Measurements from ENCODE around the gene SLC37A2. TPM values are rescaled to one million over a fixed set of nuclear protein-coding genes. Genes with fewer than 3 reads are reported as not detected.

The SLC37A2 gene
- total RNA-seq, 2 donors from 2014 or later, result 10.2 to 13.3 TPM

GRCh38 chr11:125070699-125071254, 7.7 kb downstream of the SLC37A2 start:
- H3K4me1 ChIP-seq (replicated peaks), result no peaks in the 10 kb centered on the region
- no peaks in the 10 kb centered on the region for H3K9me3 ChIP-seq
- no peak overlapping the region for H3K27ac ChIP-seq
- H3K36me3 ChIP-seq, result no peaks in the 10 kb centered on the region
- DNase-seq (ENCODE audit: low spot score), result no peak
- intact Hi-C loops (cut with DNase I), result no loop called here
- H3K4me3 ChIP-seq, result no peak overlapping the region
- 71% methylated on average over 7 of the region's 7 CpGs for WGBS
- TF ChIP-seq CTCF (IDR thresholded peaks at IDR 0.05) (no peak), POLR2A (IDR thresholded peaks at IDR 0.05) (peak; percentile 15)
- no peaks in the 10 kb centered on the region for H3K27me3 ChIP-seq (replicated peaks; ENCODE audit: insufficient read depth)

- Histone ChIP-seq H3K27me3 (replicated peaks; ENCODE audit: insufficient read depth) (no peaks in the 10 kb centered on the region), H3K4me1 (replicated peaks) (no peaks in the 10 kb centered on the region), H3K27ac (no peak overlapping the region), H3K36me3 (no peaks in the 10 kb centered on the region), H3K9me3 (no peaks in the 10 kb centered on the region), H3K4me3 (no peak overlapping the region)
- no peak for DNase-seq (ENCODE audit: low spot score)
- TF ChIP-seq CTCF (IDR thresholded peaks at IDR 0.05) (no peak), POLR2AphosphoS5 (IDR thresholded peaks at IDR 0.05) (no peak), POLR2A (IDR thresholded peaks at IDR 0.05) (no peak)
- intact Hi-C loops (cut with DNase I), result no loop called here
- 14% methylated on average over 5 of the region's 5 CpGs for WGBS
Observed at GRCh38 chr11:125071435-125071834, 8.3 kb downstream of the SLC37A2 start.

- DNase-seq (ENCODE audit: low spot score), result no peak
- intact Hi-C loops (cut with DNase I), result no loop called here
Observed at GRCh38 chr11:125071846-125072217, 8.7 kb downstream of the SLC37A2 start.

GRCh38 chr11:125072218-125072960, 9.3 kb downstream of the SLC37A2 start:
- 81% methylated on average over 12 of the region's 12 CpGs for WGBS
- H3K27me3 ChIP-seq (replicated peaks; ENCODE audit: insufficient read depth), result no peaks in the 10 kb centered on the region
- H3K36me3 ChIP-seq, result no peaks in the 10 kb centered on the region
- H3K9me3 ChIP-seq, result no peaks in the 10 kb centered on the region
- TF ChIP-seq CTCF (IDR thresholded peaks at IDR 0.05) (no peak), POLR2AphosphoS5 (IDR thresholded peaks at IDR 0.05) (no peak), POLR2A (IDR thresholded peaks at IDR 0.05) (no peak)
- intact Hi-C loops (cut with DNase I), result no loop called here
- H3K4me3 ChIP-seq, result no peak overlapping the region
- DNase-seq (ENCODE audit: low spot score), result no peak
- H3K27ac ChIP-seq, result no peak overlapping the region
- no peaks in the 10 kb centered on the region for H3K4me1 ChIP-seq (replicated peaks)

More at GRCh38 chr11:125071846-125072217, 8.7 kb downstream of the SLC37A2 start:
- Histone ChIP-seq H3K27ac (no peak overlapping the region), H3K4me3 (no peak overlapping the region), H3K36me3 (no peaks in the 10 kb centered on the region), H3K9me3 (no peaks in the 10 kb centered on the region), H3K4me1 (replicated peaks) (no peaks in the 10 kb centered on the region), H3K27me3 (replicated peaks; ENCODE audit: insufficient read depth) (no peaks in the 10 kb centered on the region)
- WGBS, result 39% methylated on average over 6 of the region's 6 CpGs
- TF ChIP-seq POLR2A (IDR thresholded peaks at IDR 0.05), result no peak
- no peak for TF ChIP-seq POLR2AphosphoS5 (IDR thresholded peaks at IDR 0.05)
- TF ChIP-seq CTCF (IDR thresholded peaks at IDR 0.05), result no peak
